ENCODE measurements around the gene RPL36A. TPM values are rescaled to one million over a fixed set of nuclear protein-coding genes. Genes with fewer than 3 reads are reported as not detected.

The RPL36A gene
- total and polyA plus RNA-seq, 9 of the 15 experiments (the other 6 are each of a cell fraction or from before 2014, with no cell fraction given), result 412 to 4,539 (median 3,209) TPM

DNA sequence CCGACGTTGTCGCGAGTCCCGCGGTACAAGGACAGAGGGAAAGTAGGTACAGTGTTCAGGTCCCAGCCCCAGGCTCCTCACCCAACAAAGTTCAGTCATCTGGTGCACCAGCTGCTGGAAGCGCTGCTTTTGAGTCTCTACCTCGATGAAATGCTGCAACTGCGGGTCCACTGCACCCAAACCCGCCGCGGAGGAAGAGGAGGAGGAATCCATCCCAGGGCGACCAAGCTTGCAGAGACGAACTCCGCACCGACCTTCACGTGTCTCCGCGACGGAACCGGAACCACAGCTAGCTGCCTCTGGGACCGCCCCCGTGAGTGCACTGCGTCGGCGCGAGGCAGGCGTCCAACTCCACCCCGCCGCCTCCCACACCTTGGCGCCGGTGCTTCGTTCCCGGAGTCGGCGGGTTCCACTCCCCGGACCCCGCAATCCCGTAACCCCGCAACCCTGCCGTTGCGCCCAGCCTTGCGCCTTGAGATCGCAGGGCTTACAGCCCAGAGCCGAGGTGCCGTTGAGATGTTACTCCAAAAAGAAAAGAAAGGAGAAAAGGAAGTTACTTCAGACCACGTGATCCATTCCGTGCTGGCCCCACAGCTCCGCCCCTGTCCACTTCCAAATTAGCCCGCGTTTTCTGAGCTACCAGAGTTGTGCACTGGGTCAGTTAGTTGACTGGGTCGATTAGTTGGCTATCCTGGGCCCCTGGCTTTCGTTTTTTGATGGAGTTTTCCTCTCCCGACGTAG lies 42.2 kb upstream of the RPL36A start, which contains the start of gene TIMM8A (continued):
- TF ChIP-seq, protein P1, sequence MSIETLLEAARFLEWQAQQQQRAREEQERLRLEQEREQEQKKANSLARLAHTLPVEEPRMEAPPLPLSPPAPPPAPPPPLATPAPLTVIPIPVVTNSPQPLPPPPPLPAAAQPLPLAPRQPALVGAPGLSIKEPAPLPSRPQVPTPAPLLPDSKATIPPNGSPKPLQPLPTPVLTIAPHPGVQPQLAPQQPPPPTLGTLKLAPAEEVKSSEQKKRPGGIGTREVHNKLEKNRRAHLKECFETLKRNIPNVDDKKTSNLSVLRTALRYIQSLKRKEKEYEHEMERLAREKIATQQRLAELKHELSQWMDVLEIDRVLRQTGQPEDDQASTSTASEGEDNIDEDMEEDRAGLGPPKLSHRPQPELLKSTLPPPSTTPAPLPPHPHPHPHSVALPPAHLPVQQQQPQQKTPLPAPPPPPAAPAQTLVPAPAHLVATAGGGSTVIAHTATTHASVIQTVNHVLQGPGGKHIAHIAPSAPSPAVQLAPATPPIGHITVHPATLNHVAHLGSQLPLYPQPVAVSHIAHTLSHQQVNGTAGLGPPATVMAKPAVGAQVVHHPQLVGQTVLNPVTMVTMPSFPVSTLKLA (conservative IDR thresholded peaks at IDR 0.05), result peak; percentile 89 to 94
- TF ChIP-seq GTF2E2 (tag; IDR thresholded peaks at IDR 0.05) (no peak), PTRF (tag; IDR thresholded peaks at IDR 0.05) (no peak), ZNF354B (CRISPR knock-in tag; IDR thresholded peaks at IDR 0.05) (no peak), ZNF408 (CRISPR knock-in tag; IDR thresholded peaks at IDR 0.05; ENCODE audit: low read depth) (no peak), YBX1 (IDR thresholded peaks at IDR 0.05) (no peak), SMC3 (conservative IDR thresholded peaks at IDR 0.05; ENCODE audit: insufficient read depth, low read depth, low read length) (no peak), CC2D1A (IDR thresholded peaks at IDR 0.05) (no peak), POLR3A (IDR thresholded peaks at IDR 0.05; ENCODE audit: borderline replicate concordance, extremely low read depth, insufficient read depth, insufficient read length) (no peak), ZNF146 (CRISPR knock-in tag; IDR thresholded peaks at IDR 0.05; ENCODE audit: unreplicated experiment) (no peak), GTF2F1 (IDR thresholded peaks at IDR 0.05; ENCODE audit: low read depth, low read length) (no peak), TAL1 (IDR thresholded peaks at IDR 0.05) (no peak), MCM2 (IDR thresholded peaks at IDR 0.05; ENCODE audit: low read depth) (no peak), TCF7 (IDR thresholded peaks at IDR 0.05; ENCODE audit: borderline replicate concordance) (no peak), MECOM (CRISPR knock-in tag; IDR thresholded peaks at IDR 0.05) (no peak), NFIC (IDR thresholded peaks at IDR 0.05) (peak; percentile 64), ZKSCAN1 (IDR thresholded peaks at IDR 0.05; ENCODE audit: low read depth, low read length) (no peak), HDAC1 (IDR thresholded peaks at IDR 0.05) (peak in 1 of 2 experiments; percentile 85; a peak in 2 of 4 replicates), SREBF2 (CRISPR knock-in tag; IDR thresholded peaks at IDR 0.05) (no peak), TAF1 (IDR thresholded peaks at IDR 0.05; ENCODE audit: control insufficient read depth, extremely low read depth, insufficient read depth, low read length, severe bottlenecking) (peak; percentile 11), ZNF507 (tag; conservative IDR thresholded peaks at IDR 0.05) (no peak), SRSF9 (IDR thresholded peaks at IDR 0.05; ENCODE audit: borderline replicate concordance, low read depth, low read length) (no peak), E2F3 (CRISPR knock-in tag; IDR thresholded peaks at IDR 0.05) (no peak), NFXL1 (CRISPR knock-in tag; IDR thresholded peaks at IDR 0.05) (no peak)
- TF ChIP-seq, protein P2, sequence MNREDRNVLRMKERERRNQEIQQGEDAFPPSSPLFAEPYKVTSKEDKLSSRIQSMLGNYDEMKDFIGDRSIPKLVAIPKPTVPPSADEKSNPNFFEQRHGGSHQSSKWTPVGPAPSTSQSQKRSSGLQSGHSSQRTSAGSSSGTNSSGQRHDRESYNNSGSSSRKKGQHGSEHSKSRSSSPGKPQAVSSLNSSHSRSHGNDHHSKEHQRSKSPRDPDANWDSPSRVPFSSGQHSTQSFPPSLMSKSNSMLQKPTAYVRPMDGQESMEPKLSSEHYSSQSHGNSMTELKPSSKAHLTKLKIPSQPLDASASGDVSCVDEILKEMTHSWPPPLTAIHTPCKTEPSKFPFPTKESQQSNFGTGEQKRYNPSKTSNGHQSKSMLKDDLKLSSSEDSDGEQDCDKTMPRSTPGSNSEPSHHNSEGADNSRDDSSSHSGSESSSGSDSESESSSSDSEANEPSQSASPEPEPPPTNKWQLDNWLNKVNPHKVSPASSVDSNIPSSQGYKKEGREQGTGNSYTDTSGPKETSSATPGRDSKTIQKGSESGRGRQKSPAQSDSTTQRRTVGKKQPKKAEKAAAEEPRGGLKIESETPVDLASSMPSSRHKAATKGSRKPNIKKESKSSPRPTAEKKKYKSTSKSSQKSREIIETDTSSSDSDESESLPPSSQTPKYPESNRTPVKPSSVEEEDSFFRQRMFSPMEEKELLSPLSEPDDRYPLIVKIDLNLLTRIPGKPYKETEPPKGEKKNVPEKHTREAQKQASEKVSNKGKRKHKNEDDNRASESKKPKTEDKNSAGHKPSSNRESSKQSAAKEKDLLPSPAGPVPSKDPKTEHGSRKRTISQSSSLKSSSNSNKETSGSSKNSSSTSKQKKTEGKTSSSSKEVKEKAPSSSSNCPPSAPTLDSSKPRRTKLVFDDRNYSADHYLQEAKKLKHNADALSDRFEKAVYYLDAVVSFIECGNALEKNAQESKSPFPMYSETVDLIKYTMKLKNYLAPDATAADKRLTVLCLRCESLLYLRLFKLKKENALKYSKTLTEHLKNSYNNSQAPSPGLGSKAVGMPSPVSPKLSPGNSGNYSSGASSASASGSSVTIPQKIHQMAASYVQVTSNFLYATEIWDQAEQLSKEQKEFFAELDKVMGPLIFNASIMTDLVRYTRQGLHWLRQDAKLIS (CRISPR knock-in tag; IDR thresholded peaks at IDR 0.05), result no peak
- TF ChIP-seq, protein P3, sequence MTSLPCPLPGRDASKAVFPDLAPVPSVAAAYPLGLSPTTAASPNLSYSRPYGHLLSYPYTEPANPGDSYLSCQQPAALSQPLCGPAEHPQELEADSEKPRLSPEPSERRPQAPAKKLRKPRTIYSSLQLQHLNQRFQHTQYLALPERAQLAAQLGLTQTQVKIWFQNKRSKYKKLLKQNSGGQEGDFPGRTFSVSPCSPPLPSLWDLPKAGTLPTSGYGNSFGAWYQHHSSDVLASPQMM (CRISPR knock-in tag; IDR thresholded peaks at IDR 0.05), result no peak

Data from K562 (cell line).